GM18520 (cell line): ENCODE measurements around the gene ANKRD34A.

Source experiments
- ATAC-seq: cut with Tn5 transposase; IDR thresholded peaks from one replicate; pipeline ENCODE4 v1.9.1; 2021; ENCODE audit not compliant: unreplicated experiment

The ANKRD34A gene

GRCh38 chr1:145974721-145975120 is 10.3 kb upstream of the ANKRD34A start:
- ATAC-seq, result no peak

DNA sequence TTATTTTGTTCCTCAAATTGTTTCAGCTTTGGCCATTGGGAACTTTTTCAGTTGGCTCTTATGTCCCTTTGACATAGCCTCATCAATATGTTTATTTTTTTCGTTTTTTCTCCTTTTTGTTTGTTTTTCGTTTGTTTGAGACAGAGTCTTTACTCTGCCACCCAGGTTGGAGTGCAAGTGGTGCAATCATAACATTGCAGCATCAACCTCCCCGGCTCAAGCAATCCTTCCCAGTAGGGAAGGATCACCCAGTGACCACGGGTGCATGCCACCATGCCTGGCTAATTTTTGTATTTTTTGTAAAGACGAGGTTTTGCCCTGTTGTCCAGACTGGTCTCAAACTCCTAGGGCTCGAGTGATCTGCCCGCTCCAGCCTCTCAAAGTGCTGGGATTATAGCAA is 8.2 kb upstream of the ANKRD34A start:
- no peak for ATAC-seq

DNA sequence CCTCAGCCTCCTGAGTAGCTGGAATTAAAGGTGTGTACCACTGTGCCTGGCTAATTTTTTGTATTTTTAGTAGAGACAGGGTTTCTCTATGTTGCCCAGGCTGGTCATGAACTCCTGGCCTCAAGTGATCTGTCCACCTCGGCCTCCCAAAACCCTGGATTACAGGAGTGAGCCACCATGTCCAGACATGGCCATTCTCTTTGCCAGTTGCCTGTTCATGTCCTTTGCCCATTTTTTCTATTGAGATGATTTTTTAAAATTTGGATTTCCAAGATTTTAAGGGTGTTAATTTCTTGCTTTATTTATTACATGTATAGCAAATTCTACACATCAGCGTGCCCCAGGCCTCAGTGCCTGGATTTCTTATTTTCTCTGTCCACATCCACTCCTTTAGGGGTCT is 2.9 kb upstream of the ANKRD34A start:
- no peak for ATAC-seq

- ATAC-seq, result no peak
Measured at GRCh38 chr1:145965119-145965744, 857 bp upstream of the ANKRD34A start.

DNA sequence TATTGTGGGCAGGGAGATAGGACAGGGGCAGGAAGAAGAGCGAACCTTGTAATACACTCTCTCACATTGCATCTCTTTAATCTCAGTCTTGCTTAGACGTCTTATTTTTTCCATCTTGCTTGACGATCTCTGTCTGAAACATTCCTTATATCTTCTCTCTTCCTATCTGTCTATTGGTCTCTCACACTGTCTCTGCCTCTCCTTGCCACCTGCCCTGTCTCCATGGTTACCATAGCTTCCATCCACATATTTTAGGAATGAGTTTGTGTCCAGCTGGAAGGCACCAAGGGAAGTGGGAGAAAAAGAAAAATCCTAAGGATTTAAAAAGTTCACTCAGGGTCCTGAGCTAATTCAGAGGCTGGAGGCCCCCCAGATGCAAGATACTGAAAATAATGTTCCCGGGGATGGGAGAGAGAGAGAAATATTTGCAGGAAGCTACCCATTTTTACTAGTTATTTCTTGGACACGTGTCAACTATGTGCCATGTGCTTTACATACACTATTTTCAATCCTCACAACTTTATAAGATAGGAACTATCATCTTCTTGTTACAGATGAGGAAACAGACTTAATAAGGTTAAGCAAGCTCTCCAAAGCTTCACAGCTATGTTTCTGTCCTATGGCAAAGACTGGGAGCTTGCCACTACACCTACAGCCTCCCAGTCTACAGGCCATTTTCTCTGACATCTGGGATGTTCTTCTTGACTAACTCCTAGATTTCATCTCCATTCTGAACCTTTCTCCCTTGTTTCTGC is 933 bp downstream of the ANKRD34A start:
- no peak for ATAC-seq

DNA sequence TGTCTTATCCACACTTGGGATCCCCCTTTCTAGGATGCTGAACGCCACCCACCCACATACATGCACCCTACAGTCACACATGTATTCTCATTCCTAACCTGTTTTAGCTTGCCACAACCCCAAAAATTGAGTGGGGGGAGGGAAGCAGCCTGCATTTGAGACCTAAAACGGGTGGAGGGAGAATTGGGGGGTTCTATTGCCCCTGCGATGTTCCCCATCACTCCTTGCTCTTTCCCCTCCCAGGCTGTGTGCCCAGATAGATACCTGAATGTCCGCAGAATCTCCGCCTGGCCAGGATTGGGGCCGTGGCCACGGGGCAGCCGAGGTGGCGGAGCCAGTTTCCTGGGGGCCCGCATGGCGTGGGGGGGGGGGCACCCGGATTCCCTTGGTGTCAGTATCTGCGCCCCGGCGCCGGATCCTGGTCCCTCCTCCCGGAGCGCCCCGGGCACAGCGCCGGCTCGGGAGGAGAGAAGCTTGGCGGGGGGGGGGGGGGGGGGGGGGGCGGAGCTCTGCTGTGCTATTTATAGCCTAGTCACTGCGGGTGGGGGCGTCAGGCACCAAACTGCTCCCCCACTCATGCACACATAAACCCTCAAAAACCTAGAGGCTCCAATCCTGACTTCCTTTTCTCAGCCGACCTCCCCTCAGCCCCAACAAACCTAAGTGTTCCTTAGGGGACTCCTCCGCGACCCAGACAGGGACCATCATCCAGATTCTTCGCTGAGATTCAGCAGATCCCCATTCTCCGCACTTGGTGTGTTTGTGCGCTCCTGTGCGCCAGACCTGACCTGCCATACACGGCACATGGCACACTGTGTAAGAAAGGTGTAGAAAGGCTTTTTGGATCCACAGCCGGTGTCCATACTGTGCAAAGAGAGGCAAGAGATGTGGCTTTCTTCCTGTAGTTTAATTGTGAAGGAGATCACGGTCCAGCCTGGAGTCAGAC is 1.9 kb downstream of the ANKRD34A start:
- no peak for ATAC-seq

- ATAC-seq, result no peak
Measured at GRCh38 chr1:145961425-145962156, 2.8 kb downstream of the ANKRD34A start.

GRCh38 chr1:145961109-145961424 is 3.3 kb downstream of the ANKRD34A start:
- no peak for ATAC-seq

DNA sequence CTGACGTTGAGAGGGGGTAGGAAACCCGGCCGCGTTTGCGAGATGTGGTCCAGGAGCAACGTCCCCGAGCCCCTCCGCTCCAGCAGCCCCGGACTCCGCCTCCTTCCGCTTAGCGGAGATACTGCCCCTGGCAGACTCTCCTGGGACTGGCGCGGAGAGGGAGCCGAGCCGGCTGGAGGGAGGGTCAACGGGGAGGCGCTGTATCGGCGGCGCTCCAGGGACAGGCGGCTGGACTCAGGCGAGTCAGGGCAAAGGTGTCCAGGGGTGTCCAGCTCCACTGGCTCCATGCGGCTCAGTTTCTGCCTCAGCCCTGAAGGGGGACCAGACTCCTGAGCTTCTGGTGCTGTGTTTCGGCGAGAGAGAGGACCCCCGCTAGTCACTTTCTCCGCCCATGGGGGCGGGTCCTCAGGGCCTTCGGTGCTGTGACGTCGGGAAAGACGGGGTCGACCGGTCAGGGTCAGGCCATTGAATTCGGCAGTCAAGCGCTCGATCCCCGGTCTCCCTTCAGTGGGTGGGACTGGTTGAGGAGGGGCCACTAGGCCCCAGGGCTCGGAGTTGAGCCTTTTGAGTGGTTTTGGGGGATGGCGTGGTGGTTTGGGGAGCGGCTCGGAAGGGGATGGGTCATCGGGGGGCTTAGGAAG is 3.8 kb downstream of the ANKRD34A start:
- ATAC-seq, result no peak

GRCh38 chr1:145959957-145960467 is 4.4 kb downstream of the ANKRD34A start:
- no peak for ATAC-seq

GRCh38 chr1:145959333-145959732 is 5.0 kb downstream of the ANKRD34A start:
- ATAC-seq, result no peak

DNA sequence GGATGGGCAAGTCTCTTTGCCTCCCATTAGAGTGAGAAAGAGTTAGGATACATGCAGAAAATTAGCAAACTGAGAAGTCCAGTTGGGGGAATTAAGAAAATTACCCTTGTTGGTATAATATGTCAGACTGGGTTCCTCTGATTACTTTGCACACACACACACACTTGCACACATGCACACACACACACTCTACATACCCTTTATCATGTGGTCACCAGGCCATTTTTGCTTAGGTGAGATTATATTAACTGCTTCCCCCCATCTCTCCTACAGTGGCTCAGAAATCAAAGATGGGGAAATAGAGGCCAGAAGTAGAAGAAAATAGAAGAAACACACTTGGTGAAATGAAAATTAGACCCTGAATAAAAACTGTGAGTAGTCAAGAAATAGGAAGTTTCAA is 5.6 kb downstream of the ANKRD34A start:
- no peak for ATAC-seq

GRCh38 chr1:145957443-145958319 is 6.7 kb downstream of the ANKRD34A start, which contains the start of gene LIX1L:
LIX1L (minus strand) TSS chr1:145958017; CDS start chr1:145957927, 90 bp downstream.
- ATAC-seq, result peak; percentile 78

- no peak for ATAC-seq
Measured at GRCh38 chr1:145956781-145957442, 7.5 kb downstream of the ANKRD34A start.

- ATAC-seq, result no peak
Measured at GRCh38 chr1:145956361-145956760, 8.0 kb downstream of the ANKRD34A start.

DNA sequence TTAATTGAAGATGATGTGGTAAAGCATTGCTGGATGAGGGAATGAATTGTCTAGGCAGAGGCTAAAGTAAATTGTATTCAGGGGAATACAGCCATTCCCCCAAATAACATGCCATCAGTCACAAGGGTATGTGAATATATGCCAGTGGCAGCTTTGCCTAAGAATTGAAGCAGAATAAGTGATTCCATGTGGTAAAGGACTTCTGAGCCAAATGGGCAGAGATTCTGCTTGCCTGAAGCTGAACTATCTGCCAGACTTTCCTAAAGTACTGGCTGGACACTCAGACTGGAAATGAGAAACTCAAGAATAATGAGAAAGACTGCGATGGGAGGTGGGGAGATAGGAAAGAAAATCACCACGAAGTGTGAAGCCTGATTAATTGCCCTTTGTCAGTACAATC is 8.9 kb downstream of the ANKRD34A start:
- no peak for ATAC-seq

- ATAC-seq, result no peak
Measured at GRCh38 chr1:145953861-145954260, 10.5 kb downstream of the ANKRD34A start.

- no peak for ATAC-seq
Measured at GRCh38 chr1:145952903-145953302, 11.5 kb downstream of the ANKRD34A start.

DNA sequence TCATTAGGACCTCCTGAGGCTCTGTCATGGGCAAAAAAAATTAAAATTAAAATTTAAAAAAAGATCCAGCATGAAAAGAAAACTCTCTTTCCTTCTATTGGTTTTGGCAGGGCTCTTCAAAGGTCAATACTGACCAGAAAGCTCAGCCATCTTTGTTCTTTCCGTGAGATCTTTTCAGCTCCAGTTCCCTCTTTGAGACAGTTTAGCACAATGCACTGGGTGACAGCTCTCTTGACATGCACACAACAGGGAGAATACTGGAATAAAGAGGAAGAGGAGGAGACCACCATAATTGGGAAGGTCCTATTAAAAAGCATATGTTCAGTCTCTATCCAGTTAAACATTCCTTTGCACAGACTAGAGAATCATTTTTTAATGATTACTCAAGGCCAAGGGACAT is 12.8 kb downstream of the ANKRD34A start:
- ATAC-seq, result no peak
